Fibroblast of the aortic adventitia (primary cell): ENCODE results near the gene MFSD1. TPM values are rescaled to one million over a fixed set of nuclear protein-coding genes. Genes with fewer than 3 reads are reported as not detected.

Experiments used
- DNase-seq: peaks from one replicate; pipeline ENCODE4 v3.0.0-alpha.2; 2010; ENCODE audit warnings: low read depth
- H3K4me3 ChIP-seq: 2 replicates; pipeline ENCODE4 v1.5.1; 2011; ENCODE audit warnings: low read depth, mild to moderate bottlenecking, control low read depth, low read length, moderate library complexity
- total RNA-seq: library from RNA; depleted of rRNA; stranded (reverse); fragments of >200 nt; gene quantifications from 2 replicates; pipeline ENCODE4 v1.2.3, GENCODE V29; 2012; ENCODE audit warnings: low replicate concordance
- TF ChIP-seq, protein P1 (sequence below): IDR thresholded peaks from 2 replicates; pipeline ENCODE4 v1.5.1; 2011; ENCODE audit warnings: mild to moderate bottlenecking, low read length, control low read depth, inconsistent platforms; ENCODE audit not compliant: insufficient read depth

MFSD1 gene
- total RNA-seq, 1 donor: 223 TPM

- DNase-seq: peak; percentile 18
- TF ChIP-seq, protein P1, sequence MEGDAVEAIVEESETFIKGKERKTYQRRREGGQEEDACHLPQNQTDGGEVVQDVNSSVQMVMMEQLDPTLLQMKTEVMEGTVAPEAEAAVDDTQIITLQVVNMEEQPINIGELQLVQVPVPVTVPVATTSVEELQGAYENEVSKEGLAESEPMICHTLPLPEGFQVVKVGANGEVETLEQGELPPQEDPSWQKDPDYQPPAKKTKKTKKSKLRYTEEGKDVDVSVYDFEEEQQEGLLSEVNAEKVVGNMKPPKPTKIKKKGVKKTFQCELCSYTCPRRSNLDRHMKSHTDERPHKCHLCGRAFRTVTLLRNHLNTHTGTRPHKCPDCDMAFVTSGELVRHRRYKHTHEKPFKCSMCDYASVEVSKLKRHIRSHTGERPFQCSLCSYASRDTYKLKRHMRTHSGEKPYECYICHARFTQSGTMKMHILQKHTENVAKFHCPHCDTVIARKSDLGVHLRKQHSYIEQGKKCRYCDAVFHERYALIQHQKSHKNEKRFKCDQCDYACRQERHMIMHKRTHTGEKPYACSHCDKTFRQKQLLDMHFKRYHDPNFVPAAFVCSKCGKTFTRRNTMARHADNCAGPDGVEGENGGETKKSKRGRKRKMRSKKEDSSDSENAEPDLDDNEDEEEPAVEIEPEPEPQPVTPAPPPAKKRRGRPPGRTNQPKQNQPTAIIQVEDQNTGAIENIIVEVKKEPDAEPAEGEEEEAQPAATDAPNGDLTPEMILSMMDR: no peak
- H3K4me3 ChIP-seq: no peak overlapping the region
These were observed 6.8 kb downstream of the MFSD1 start for GRCh38 chr3:158808697-158809096.

- no peak for DNase-seq
- no peak overlapping the region for H3K4me3 ChIP-seq
- TF ChIP-seq, protein P1: no peak
These were observed 7.8 kb downstream of the MFSD1 start for GRCh38 chr3:158809642-158810041.

DNA sequence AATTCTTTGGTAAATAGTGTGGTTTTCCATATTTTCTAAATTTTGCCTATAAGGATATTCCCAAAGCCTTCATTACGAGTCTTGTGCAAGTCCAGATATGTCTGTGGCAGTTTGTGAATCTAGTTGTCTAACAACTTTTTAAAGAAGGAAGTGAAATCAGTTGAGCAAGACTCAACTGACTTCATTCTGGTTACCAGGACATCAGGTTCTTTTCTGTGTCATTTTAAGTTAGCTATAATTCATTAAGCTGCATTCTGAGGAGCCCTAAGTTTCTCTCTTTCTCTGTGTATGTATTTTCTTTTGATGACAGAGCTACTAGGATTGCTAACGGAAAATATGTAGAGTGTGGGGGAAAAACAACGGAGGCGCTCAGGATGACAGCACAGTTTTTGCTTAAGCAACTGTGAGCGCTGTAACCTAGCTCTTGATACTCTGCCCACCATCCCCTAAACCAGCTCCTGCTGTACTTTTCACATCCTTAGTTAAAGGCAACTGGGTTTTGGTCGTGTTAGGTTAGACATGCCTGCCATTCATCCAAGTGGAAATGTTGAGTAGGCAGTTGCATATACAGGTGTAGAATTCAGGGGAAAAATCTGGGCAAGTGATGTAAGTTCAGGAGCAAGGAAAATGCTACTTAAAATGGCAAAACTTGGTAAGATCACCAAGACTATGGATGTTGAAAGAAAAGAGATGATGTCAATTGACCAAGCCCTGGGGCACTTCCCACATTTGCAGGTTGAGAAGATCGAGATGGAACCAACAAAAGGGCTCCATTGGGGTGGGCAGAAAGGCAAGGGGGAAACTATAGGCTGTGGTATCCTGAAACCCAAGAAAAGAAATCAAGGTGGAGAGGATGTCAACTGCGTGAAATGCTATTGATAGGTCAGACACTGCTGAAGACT lies 9.2 kb downstream of the MFSD1 start:
- no peak overlapping the region for H3K4me3 ChIP-seq
- no peak for DNase-seq
- TF ChIP-seq, protein P1: no peak

DNA sequence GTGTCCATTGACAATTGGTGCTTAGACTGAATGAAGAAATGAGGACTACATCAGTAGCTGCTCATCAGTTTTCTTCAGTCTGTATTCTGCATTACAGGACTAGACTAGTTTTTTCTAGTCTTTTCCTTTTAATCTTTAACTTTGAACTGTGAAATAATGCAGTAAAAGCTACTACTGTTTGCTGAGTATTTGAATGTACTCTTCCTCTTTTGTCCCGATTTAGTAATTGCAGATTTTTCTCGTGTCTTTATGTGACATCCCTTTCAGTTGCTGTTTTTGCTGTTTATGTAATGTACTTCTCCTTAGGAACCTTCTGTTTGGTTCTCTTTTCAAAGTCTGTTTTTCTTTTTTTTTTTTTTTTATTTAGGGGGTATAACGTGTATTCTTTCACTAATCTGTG lies 17.4 kb downstream of the MFSD1 start:
- TF ChIP-seq, protein P1: no peak

GRCh38 chr3:158820521-158820920 lies 18.7 kb downstream of the MFSD1 start:
- DNase-seq: no peak
- no peak overlapping the region for H3K4me3 ChIP-seq
- TF ChIP-seq, protein P1: no peak

More for the DNA sequence above, 17.4 kb downstream of the MFSD1 start:
- H3K4me3 ChIP-seq: no peak overlapping the region
- no peak for DNase-seq

DNA sequence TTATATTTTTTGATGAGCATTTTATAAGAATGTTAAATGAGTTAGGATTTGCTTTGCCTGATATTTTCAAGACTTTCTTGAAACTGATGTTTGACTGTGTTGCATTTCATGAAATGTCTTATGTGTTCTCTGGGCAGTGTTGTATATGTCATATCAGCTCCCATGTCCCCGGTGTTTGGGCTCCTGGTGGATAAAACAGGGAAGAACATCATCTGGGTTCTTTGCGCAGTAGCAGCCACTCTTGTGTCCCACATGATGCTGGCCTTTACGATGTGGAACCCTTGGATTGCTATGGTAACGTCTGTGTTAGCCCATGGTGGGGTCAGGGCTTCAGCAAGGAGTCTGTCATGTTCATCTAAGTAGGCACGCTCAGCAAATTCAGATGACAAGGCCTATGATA lies 20.0 kb downstream of the MFSD1 start:
- TF ChIP-seq, protein P1: no peak
- H3K4me3 ChIP-seq: no peak overlapping the region
- no peak for DNase-seq
